HepG2 (cell line): ENCODE measurements around the gene SLC25A45. TPM values are rescaled to one million over a fixed set of nuclear protein-coding genes. Genes with fewer than 3 reads are reported as not detected.
A peak's percentile ranks its signal among the peaks of the same experiment; 100 is the strongest.

Experiments used
- ADNP ChIP-seq: sonication (generic); formaldehyde crosslinking; IDR thresholded peaks from 2 replicates; pipeline ENCODE4 v1.4.0; 2020; ENCODE audit warnings: missing genetic modification reagents
- FOXP4 ChIP-seq: sonication (generic); formaldehyde crosslinking; IDR thresholded peaks from 2 replicates; pipeline ENCODE4 v1.4.0; 2020; ENCODE audit warnings: missing genetic modification reagents
- HDAC1 ChIP-seq: sonication (generic); formaldehyde crosslinking; IDR thresholded peaks from 2 replicates; pipeline ENCODE4 v1.5.1; 2020; ENCODE audit warnings: mild to moderate bottlenecking, missing genetic modification reagents
- HMG20A ChIP-seq: IDR thresholded peaks from 2 replicates; pipeline ENCODE4 v1.6.1; 2016; ENCODE audit warnings: borderline replicate concordance
- IKZF5 ChIP-seq: IDR thresholded peaks from 2 replicates; pipeline ENCODE4 v1.6.1; 2018; ENCODE audit warnings: missing genetic modification reagents, mild to moderate bottlenecking, missing compliant biosample characterization
- KLF6 ChIP-seq: IDR thresholded peaks from 2 replicates; pipeline ENCODE4 v1.8.0; 2016; ENCODE audit warnings: missing biosample characterization, missing genetic modification reagents
- MED1 ChIP-seq: sonication (generic); formaldehyde crosslinking; IDR thresholded peaks from 2 replicates; pipeline ENCODE4 v1.4.0; 2020; ENCODE audit warnings: missing genetic modification reagents
- MED8 ChIP-seq: sonication (generic); formaldehyde crosslinking; IDR thresholded peaks from 2 replicates; pipeline ENCODE4 v1.8.1; 2023; ENCODE audit warnings: mild to moderate bottlenecking, missing genetic modification reagents; ENCODE audit not compliant: insufficient replicate concordance
- SP4 ChIP-seq: sonication (generic); formaldehyde crosslinking; IDR thresholded peaks from 2 replicates; pipeline ENCODE4 v1.8.1; 2023; ENCODE audit warnings: mild to moderate bottlenecking, missing genetic modification reagents
- YEATS2 ChIP-seq: sonication (generic); formaldehyde crosslinking; IDR thresholded peaks from 2 replicates; pipeline ENCODE4 v1.4.0; 2020; ENCODE audit warnings: missing genetic modification reagents, borderline replicate concordance
- ZNF33B ChIP-seq: sonication (generic); formaldehyde crosslinking; IDR thresholded peaks from 2 replicates; pipeline ENCODE4 v1.5.1; 2020; ENCODE audit warnings: mild to moderate bottlenecking, missing genetic modification reagents
- ZNF792 ChIP-seq: IDR thresholded peaks from 2 replicates; pipeline ENCODE4 v1.6.1; 2016
- polyA plus RNA-seq, 8 experiments: library from polyadenylated mRNA; depleted of rRNA in 3 of 8; stranded (reverse) in 7 of 8; unstranded in 1 of 8; fragments of >200 nt; fragmentation: Illumina TruSeq in 4 of 8; extraction: Trizol in 4 of 8; gene quantifications; 2 replicates each; pipeline versions ENCODE4 v1.2.1 to v1.2.3, GENCODE V29; 2011 to 2016; ENCODE audit warnings: low read depth in 4 of 8, missing spikeins in 1 of 8, mixed read lengths in 1 of 8; ENCODE audit not compliant: insufficient read depth in 1 of 8
- total RNA-seq, 5 experiments: library from RNA; depleted of rRNA; stranded (reverse); fragments of >200 nt; fragmentation: Illumina TruSeq; extraction: Trizol; gene quantifications; 2 replicates each; pipeline ENCODE4 v1.2.3, GENCODE V29; 2016; ENCODE audit warnings: low read depth in 1 of 5
- TF ChIP-seq, protein P1 (sequence below): sonication (generic); formaldehyde crosslinking; IDR thresholded peaks from one replicate; pipeline ENCODE4 v1.5.1; 2020; ENCODE audit warnings: mild to moderate bottlenecking, missing genetic modification reagents; ENCODE audit errors: not compliant biosample characterization

The SLC25A45 gene
- total and polyA plus RNA-seq, 2 of the 13 experiments (the other 11 are each of a cell fraction or from before 2014, with no cell fraction given) = 1.2 to 3.4 TPM

DNA sequence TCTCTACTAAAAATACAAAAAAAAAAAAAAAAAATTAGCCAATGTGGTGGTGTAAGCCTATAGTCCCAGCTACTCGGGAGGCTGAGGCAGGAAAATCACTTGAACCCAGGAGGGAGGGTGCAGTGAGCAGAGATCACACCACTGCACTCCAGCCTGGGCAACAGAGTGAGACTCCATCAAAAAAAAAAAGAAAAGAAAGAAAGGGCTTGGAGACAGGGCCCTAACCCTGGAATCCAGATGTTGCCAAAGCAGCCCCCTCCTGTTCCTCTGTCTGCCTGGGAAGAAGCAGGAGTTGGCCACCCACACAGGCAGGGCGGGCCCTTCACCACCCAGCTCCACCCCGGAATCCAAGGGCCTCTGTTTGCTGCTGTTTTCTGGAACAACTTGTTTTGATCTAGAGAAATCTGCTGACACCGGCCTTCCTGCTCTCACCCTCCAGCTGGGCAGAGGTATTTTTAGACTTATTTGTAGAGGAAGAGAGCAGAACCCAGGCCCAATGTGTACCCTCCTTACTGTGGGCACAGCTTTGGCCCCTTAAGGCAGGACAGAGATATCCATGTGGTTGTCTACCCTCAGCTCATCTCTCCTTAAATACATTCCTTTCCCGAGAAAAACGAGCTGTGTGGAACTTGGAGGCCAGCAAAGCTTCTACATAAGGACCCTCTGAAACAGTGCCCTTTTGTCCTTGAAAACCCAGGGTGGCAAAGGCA is 37.5 kb upstream of the SLC25A45 start (continued):
- no peak for TF ChIP-seq ADNP
- TF ChIP-seq SP4 (CRISPR knock-in tag) = peak; percentile 40; the same call in 1 of the 2 replicates
- TF ChIP-seq ZNF33B (CRISPR knock-in tag) = no peak
- TF ChIP-seq KLF6 (CRISPR knock-in tag) = peak; percentile 24; the same call in 1 of the 2 replicates
- TF ChIP-seq, protein P1, sequence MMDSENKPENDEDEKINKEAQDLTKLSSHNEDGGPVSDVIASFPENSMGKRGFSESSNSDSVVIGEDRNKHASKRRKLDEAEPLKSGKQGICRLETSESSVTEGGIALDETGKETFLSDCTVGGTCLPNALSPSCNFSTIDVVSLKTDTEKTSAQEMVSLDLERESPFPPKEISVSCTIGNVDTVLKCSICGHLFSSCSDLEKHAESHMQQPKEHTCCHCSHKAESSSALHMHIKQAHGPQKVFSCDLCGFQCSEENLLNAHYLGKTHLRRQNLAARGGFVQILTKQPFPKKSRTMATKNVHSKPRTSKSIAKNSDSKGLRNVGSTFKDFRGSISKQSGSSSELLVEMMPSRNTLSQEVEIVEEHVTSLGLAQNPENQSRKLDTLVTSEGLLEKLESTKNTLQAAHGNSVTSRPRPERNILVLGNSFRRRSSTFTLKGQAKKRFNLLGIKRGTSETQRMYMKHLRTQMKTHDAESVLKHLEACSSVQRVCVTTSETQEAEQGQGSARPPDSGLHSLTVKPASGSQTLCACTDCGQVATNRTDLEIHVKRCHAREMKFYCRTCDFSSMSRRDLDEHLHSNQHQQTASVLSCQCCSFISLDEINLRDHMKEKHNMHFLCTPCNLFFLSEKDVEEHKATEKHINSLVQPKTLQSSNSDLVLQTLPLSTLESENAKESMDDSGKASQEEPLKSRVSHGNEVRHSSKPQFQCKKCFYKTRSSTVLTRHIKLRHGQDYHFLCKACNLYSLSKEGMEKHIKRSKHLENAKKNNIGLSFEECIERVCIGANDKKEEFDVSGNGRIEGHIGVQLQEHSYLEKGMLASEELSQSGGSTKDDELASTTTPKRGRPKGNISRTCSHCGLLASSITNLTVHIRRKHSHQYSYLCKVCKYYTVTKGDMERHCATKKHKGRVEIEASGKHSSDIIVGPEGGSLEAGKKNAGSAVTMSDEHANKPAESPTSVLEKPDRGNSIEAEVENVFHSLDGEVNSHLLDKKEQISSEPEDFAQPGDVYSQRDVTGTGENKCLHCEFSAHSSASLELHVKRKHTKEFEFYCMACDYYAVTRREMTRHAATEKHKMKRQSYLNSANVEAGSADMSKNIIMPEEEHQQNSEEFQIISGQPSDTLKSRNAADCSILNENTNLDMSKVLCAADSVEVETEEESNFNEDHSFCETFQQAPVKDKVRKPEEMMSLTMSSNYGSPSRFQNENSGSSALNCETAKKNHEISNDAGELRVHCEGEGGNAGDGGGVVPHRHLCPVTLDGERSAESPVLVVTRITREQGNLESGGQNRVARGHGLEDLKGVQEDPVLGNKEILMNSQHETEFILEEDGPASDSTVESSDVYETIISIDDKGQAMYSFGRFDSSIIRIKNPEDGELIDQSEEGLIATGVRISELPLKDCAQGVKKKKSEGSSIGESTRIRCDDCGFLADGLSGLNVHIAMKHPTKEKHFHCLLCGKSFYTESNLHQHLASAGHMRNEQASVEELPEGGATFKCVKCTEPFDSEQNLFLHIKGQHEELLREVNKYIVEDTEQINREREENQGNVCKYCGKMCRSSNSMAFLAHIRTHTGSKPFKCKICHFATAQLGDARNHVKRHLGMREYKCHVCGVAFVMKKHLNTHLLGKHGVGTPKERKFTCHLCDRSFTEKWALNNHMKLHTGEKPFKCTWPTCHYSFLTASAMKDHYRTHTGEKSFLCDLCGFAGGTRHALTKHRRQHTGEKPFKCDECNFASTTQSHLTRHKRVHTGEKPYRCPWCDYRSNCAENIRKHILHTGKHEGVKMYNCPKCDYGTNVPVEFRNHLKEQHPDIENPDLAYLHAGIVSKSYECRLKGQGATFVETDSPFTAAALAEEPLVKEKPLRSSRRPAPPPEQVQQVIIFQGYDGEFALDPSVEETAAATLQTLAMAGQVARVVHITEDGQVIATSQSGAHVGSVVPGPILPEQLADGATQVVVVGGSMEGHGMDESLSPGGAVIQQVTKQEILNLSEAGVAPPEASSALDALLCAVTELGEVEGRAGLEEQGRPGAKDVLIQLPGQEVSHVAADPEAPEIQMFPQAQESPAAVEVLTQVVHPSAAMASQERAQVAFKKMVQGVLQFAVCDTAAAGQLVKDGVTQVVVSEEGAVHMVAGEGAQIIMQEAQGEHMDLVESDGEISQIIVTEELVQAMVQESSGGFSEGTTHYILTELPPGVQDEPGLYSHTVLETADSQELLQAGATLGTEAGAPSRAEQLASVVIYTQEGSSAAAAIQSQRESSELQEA (CRISPR knock-in tag) = no peak
- TF ChIP-seq MED1 = peak; percentile 95
- TF ChIP-seq MED8 (CRISPR knock-in tag) = peak; percentile 58
- no peak for TF ChIP-seq IKZF5 (CRISPR knock-in tag)
- TF ChIP-seq HMG20A (CRISPR knock-in tag) = peak; percentile 17; the same call in 1 of the 2 replicates
- 0 out of 2 replicates have a peak, but pooled peaks have one; percentile 18 for TF ChIP-seq HDAC1 (CRISPR knock-in tag)
- peak; percentile 33; the same call in 1 of the 2 replicates for TF ChIP-seq YEATS2 (CRISPR knock-in tag)
- TF ChIP-seq ZNF792 (CRISPR knock-in tag) = peak; percentile 19; the same call in 1 of the 2 replicates
- TF ChIP-seq FOXP4 (CRISPR knock-in tag) = peak; percentile 89
